Kidney (tissue), 14 donors: ENCODE data around the gene DVL1. TPM values are rescaled to one million over a fixed set of nuclear protein-coding genes. Genes with fewer than 3 reads are reported as not detected.

Source experiments
- DNase-seq, 5 donors: peaks; one replicate each; pipeline ENCODE4 v3.0.0-alpha.2; 2013 to 2020
- FAIRE-seq: peaks from 2 replicates; lab custom pipeline; 2012; peaks lifted over from hg19 to GRCh38; lab: Jason Lieb, UNC
- H3K27ac ChIP-seq, 2 donors: one replicate each; pipeline ENCODE4 v1.7.0; 2013; ENCODE audit warnings: low read depth in 2 of 2, low read length in 2 of 2, inconsistent platforms in 1 of 2
- H3K27me3 ChIP-seq: one replicate; pipeline ENCODE4 v1.7.1; 2013; ENCODE audit warnings: low read length, inconsistent platforms; ENCODE audit not compliant: control insufficient read depth, insufficient read depth
- H3K36me3 ChIP-seq, 3 donors: one replicate each; pipeline versions ENCODE4 v1.7.0 to v1.7.1; 2013; ENCODE audit warnings: low read length in 3 of 3, control low read depth in 1 of 3, inconsistent platforms in 1 of 3; ENCODE audit not compliant: insufficient read depth in 3 of 3, control insufficient read depth in 2 of 3
- H3K4me1 ChIP-seq, 3 donors: one replicate each; pipeline versions ENCODE4 v1.7.0 to v1.7.1; 2013; ENCODE audit warnings: low read length in 3 of 3, inconsistent platforms in 1 of 3, low read depth in 1 of 3; ENCODE audit not compliant: control insufficient read depth in 2 of 3, insufficient read depth in 2 of 3
- H3K4me3 ChIP-seq, 3 donors: one replicate each; pipeline versions ENCODE4 v1.7.0 to v1.8.1; 2013; ENCODE audit warnings: low read length in 3 of 3, control low read depth in 1 of 3, inconsistent platforms in 1 of 3
- H3K9ac ChIP-seq, 3 donors: one replicate each; pipeline versions ENCODE4 v1.7.0 to v1.7.1; 2013; ENCODE audit warnings: low read length in 3 of 3, control low read depth in 1 of 3, inconsistent platforms in 1 of 3
- H3K9me3 ChIP-seq, 3 donors: one replicate each; pipeline versions ENCODE4 v1.7.0 to v1.7.1; 2013; ENCODE audit warnings: low read length in 3 of 3, control low read depth in 1 of 3, inconsistent platforms in 1 of 3; ENCODE audit not compliant: control insufficient read depth in 2 of 3, insufficient read depth in 1 of 3
- CTCF ChIP-seq: IDR thresholded peaks from 3 replicates; pipeline ENCODE4 v1.5.1; 2012; ENCODE audit warnings: mild to moderate bottlenecking, moderate library complexity, borderline replicate concordance; ENCODE audit not compliant: insufficient read depth; ENCODE audit errors: extremely low read depth
- intact Hi-C: fragments of 100-400 bp; cut with DNase I; formaldehyde crosslinking; loops from one replicate; pipeline ENCODE4 v1.11.1; 2022
- polyA plus RNA-seq: library from polyadenylated mRNA; stranded (reverse); fragments of 350-450 nt; fragmentation: Illumina TruSeq; extraction: RNeasy Lipid Tissue Mini Kit (QIAGEN cat#74804); gene quantifications from one replicate; pipeline ENCODE4 v1.2.3, GENCODE V29; 2014; ENCODE audit warnings: low read depth, low replicate concordance; ENCODE audit not compliant: insufficient read depth
- total RNA-seq: library from RNA; stranded (reverse); fragmentation: NEBNext Ultra II Directional; extraction: Animal tissue kit (Norgen Biotek cat#: 25700); gene quantifications from one replicate; pipeline ENCODE4 v1.2.1, GENCODE V29; 2021
- donor health status: control.
- donor health status: control.
- donor health status: control.
- donor health status: control.
- donor health status: control.
- donor health status: DM: yes; HTN: yes; CAD: no.
- donor health status: Normal renal cell carcinoma (clear cell type).

The DVL1 gene
- total and polyA plus RNA-seq, 2 donors from 2014 or later = 32.5 to 55.0 TPM

- no peak for DNase-seq
- FAIRE-seq = no peak
- Histone ChIP-seq H3K4me1 (peaks cover under 1 to 15% (median 7%) of the 10 kb centered on the region in 3 donors), H3K36me3 (peaks cover 17 to 58% (median 45%) of the 10 kb centered on the region in 3 donors), H3K9ac (no peak overlapping the region), H3K4me3 (no peak overlapping the region), H3K9me3 (no peaks in the 10 kb centered on the region), H3K27me3 (no peaks in the 10 kb centered on the region), H3K27ac (no peak overlapping the region)
- intact Hi-C loops = no loop called here
- TF ChIP-seq CTCF = no peak
Measured at GRCh38 chr1:1395166-1395565, 45.9 kb upstream of the DVL1 start.

GRCh38 chr1:1394116-1394515, 44.9 kb upstream of the DVL1 start:
- H3K27ac ChIP-seq = no peak overlapping the region
- H3K9ac ChIP-seq = no peak overlapping the region
- H3K4me1 ChIP-seq = peaks cover 0 to 11% (median 7%) of the 10 kb centered on the region in 3 donors
- peaks cover 22 to 62% (median 49%) of the 10 kb centered on the region in 3 donors for H3K36me3 ChIP-seq
- H3K4me3 ChIP-seq = no peak overlapping the region
- no peaks in the 10 kb centered on the region for H3K27me3 ChIP-seq
- intact Hi-C loops = no loop called here
- peak in 1 of 5 donors; percentile 3 for DNase-seq
- no peaks in the 10 kb centered on the region for H3K9me3 ChIP-seq
- TF ChIP-seq CTCF = no peak
- no peak for FAIRE-seq

GRCh38 chr1:1393428-1393827, 44.2 kb upstream of the DVL1 start:
- no peak overlapping the region for H3K9ac ChIP-seq
- no peak overlapping the region for H3K27ac ChIP-seq
- H3K9me3 ChIP-seq = no peaks in the 10 kb centered on the region
- peaks cover 0 to 11% (median 7%) of the 10 kb centered on the region in 3 donors for H3K4me1 ChIP-seq
- intact Hi-C loops = no loop called here
- H3K36me3 ChIP-seq = peaks cover 22 to 65% (median 49%) of the 10 kb centered on the region in 3 donors
- no peaks in the 10 kb centered on the region for H3K27me3 ChIP-seq
- no peak overlapping the region for H3K4me3 ChIP-seq
- DNase-seq = peak in 1 of 5 donors; percentile 40
- TF ChIP-seq CTCF = no peak
- FAIRE-seq = no peak

GRCh38 chr1:1393014-1393413, 43.8 kb upstream of the DVL1 start:
- FAIRE-seq = no peak
- intact Hi-C loops = no loop called here
- Histone ChIP-seq H3K27me3 (no peaks in the 10 kb centered on the region), H3K4me3 (no peak overlapping the region), H3K9me3 (no peaks in the 10 kb centered on the region), H3K27ac (no peak overlapping the region), H3K9ac (no peak overlapping the region), H3K4me1 (peaks cover 0 to 7% (median 5%) of the 10 kb centered on the region in 3 donors), H3K36me3 (peaks cover 22 to 68% (median 49%) of the 10 kb centered on the region in 3 donors)
- no peak for TF ChIP-seq CTCF
- peak in 1 of 5 donors; percentile 61 for DNase-seq
